HG02852 (cell line): ENCODE data around the gene PPP4C.
"Not testable (repeated sequence)": the region's sequence is repeated elsewhere in the genome, so short reads cannot be mapped to it uniquely, and the experiment has no call there.

ENCODE experiments used
- ATAC-seq: cut with Tn5 transposase; IDR thresholded peaks from one replicate; pipeline ENCODE4 v1.9.1; 2021; ENCODE audit warnings: mild to moderate bottlenecking, moderate library complexity; ENCODE audit not compliant: unreplicated experiment

The PPP4C gene

DNA sequence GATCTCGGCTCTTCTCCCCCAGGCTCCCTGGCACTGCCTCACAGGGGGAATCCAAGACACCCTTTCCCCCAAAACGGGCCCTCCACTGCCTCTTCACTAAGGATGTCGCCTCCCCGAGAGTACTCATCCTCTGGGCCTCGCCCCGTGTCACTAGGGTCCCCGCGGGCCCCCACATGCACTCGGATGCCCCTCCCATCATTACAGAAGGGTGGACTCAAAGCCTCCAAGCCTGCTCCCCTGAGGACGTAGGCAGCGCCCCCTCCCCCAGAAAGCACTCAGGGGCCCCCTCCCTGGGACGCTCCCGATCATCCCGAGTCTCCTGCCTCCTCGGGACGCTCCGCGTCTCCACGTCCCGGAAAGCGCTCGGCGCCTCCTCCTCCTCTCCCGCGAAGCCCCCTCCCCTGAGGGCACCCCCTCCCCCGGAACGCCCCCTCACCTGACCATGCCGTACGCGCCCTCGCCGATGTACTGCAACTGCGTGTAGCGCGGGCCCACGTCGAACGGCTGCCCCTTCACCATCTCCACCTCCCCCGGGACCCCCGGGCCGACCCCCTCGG lies 46.9 kb downstream of the PPP4C start:
- no peak for ATAC-seq

DNA sequence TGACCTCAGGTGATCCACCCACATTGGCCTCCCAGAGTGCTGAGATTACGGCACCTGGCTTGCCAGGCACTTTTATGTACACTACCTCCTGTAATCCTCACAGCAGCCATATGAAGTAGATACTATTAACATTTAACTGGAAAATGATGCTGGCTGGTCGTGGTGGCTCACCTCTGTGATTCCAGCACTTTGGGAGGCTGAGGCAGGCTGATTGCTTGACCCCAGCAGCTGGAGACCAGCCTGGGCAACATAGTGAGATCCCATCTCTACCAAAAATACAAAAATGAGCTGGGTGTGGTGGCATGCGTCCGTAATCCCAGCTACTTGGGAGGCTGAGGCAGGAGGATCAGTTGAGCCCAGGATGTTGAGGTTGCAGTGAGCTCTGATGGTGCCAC lies 49.2 kb downstream of the PPP4C start:
- ATAC-seq, result no peak

DNA sequence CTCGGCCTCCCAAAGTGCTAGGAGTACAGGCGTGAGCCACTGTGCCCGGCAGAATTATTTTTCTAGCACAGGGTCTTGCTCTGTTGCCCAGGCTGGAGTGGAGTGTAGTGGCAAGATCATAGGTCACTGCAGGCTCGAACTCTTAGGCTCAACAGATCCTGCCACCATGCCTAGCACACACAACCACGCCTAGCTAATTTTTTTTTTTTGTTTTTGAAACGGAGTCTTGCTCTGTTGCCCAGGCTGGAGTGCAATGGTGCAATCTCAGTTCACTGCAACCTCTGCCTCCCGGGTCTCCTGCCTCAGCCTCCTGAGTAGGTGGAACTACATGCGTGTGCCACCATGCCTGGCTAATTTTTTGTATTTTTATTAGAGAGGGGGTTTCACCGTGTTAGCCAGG lies 49.9 kb downstream of the PPP4C start:
- ATAC-seq, result not testable (repeated sequence)

DNA sequence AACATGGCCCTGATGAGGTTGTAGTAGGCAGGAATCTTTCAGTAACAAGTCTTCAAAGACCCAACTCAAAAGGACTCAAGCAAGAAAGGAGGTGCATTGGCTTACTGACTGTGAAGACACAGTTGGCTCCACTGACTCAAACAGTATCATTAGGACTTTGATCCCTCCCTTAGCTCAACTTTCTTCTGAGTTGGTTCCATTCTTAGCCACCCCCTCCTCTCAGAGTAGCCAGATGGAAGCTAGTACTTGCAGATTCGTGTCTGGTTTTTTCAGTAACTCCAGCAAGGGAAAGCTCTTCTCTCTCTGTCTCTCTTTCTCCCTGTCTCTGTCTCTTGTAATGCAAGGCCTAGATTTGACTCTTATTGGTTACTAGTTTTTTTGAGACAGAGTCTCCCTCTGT lies 52.2 kb downstream of the PPP4C start:
- ATAC-seq, result no peak

DNA sequence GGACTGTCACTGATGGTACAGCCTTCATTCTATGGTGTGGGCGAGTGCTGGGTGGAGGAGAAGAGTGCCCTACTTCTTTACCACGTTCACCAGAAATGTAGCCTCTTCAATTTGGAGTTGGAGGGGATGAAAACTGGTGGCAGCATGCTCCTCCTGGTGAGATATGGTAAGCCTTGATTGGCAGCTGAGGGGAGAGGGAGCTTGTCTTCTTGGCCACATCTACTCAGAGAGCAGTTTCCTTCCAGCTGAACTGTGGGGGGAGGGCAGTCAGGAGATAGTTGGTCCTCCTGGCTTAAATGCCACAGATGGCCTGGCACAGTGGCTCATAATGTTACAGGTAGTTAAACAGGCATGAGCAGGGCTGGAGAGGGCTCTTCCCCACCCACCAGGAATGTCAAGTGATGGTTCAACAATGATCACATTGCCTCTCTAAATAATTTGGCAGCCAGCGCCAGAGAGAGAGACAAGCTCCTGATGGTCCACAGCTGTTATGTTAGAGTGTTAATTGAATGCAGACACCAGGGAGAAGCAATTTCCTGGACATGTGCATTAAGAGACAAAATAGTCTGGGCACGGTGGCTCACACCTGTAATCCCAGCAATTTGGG lies 56.2 kb downstream of the PPP4C start:
- ATAC-seq, result no peak

DNA sequence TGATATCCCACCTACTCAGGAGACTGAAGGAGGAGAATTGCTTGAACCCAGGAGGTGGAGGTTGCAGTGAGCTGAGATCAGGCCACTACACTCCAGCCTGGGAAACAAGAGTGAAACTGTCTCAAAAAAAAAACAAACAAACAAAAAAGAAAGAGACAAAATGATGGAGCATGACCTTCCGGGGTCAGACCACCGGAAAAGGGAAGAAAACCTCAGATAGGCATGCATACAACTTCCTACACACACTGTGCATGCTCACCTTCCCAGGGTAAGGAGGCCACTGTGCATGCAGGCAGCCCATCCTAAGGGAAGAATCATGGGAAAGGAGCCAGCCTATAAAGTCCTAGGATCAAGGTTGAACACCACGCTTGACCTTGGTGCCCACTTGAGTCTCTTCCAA lies 56.8 kb downstream of the PPP4C start:
- ATAC-seq, result no peak
